DOHH2 (cell line): ENCODE results near the gene CAMTA1.

ENCODE experiments used
- H3F3A ChIP-seq: fragments of 200-600 bp; sonication (generic), shearing (Covaris generic); 2 replicates; pipeline ENCODE4 v1.6.0; 2016; ENCODE audit warnings: antibody characterized with exemption, mild to moderate bottlenecking; ENCODE audit not compliant: control insufficient read depth, insufficient read depth
- H3K27ac ChIP-seq: fragments of 200-600 bp; sonication (generic); 2 replicates; pipeline ENCODE4 v1.5.1; 2014; ENCODE audit warnings: low read depth, mild to moderate bottlenecking, low read length, moderate library complexity
- H3K27me3 ChIP-seq: fragments of 200-600 bp; sonication (generic); 2 replicates; pipeline ENCODE4 v1.6.1; 2014; ENCODE audit warnings: mild to moderate bottlenecking, low read length, mixed read lengths; ENCODE audit not compliant: control insufficient read depth
- H3K36me3 ChIP-seq: fragments of 200-600 bp; sonication (generic); 2 replicates; pipeline ENCODE4 v1.6.1; 2014; ENCODE audit warnings: mild to moderate bottlenecking, low read length, moderate library complexity, mixed read lengths; ENCODE audit not compliant: control insufficient read depth
- H3K4me1 ChIP-seq: fragments of 200-600 bp; sonication (generic); 2 replicates; pipeline ENCODE4 v1.6.1; 2014; ENCODE audit warnings: mild to moderate bottlenecking, low read length, mixed read lengths; ENCODE audit not compliant: control insufficient read depth
- H3K4me2 ChIP-seq: fragments of 200-600 bp; sonication (generic); 2 replicates; pipeline ENCODE4 v1.6.0; 2014; ENCODE audit warnings: mild to moderate bottlenecking, low read length, moderate library complexity
- H3K4me3 ChIP-seq: fragments of 200-600 bp; sonication (generic); 2 replicates; pipeline ENCODE4 v1.5.1; 2014; ENCODE audit warnings: mild to moderate bottlenecking, low read length, mixed read lengths
- H3K79me2 ChIP-seq: fragments of 200-600 bp; sonication (generic); 2 replicates; pipeline ENCODE4 v1.6.1; 2014; ENCODE audit warnings: mild to moderate bottlenecking, low read length, mixed read lengths; ENCODE audit not compliant: control insufficient read depth
- H3K9me2 ChIP-seq: fragments of 200-600 bp; sonication (generic); replicated peaks from 2 replicates; pipeline ENCODE4 v1.6.1; 2014; ENCODE audit warnings: mild to moderate bottlenecking, low read length, mixed read lengths; ENCODE audit not compliant: control insufficient read depth
- H3K9me3 ChIP-seq: fragments of 200-600 bp; sonication (generic); 2 replicates; pipeline ENCODE4 v1.6.1; 2014; ENCODE audit warnings: antibody characterized with exemption, low read length, mixed read lengths; ENCODE audit not compliant: control insufficient read depth, insufficient read depth
- H4K20me1 ChIP-seq: fragments of 200-600 bp; sonication (generic); 2 replicates; pipeline ENCODE4 v1.6.0; 2014; ENCODE audit warnings: low read depth, mild to moderate bottlenecking, antibody characterized with exemption, low read length, moderate library complexity; ENCODE audit not compliant: control insufficient read depth, insufficient read depth
- CTCF ChIP-seq: fragments of 200-600 bp; sonication (generic); IDR thresholded peaks from one replicate; pipeline ENCODE4 v1.5.1; 2014; ENCODE audit warnings: antibody characterized with exemption, mild to moderate bottlenecking, low read depth, low read length; ENCODE audit not compliant: poor library complexity, severe bottlenecking
- EZH2phosphoT487 ChIP-seq: fragments of 200-600 bp; sonication (generic); IDR thresholded peaks from 2 replicates; pipeline ENCODE4 v1.6.1; 2017; ENCODE audit warnings: borderline replicate concordance, mild to moderate bottlenecking, antibody characterized with exemption, low read length, moderate library complexity, mixed read lengths

The CAMTA1 gene

GRCh38 chr1:7407980-7408770, 622.9 kb downstream of the CAMTA1 start:
- Histone ChIP-seq H3K36me3 (no peaks in the 10 kb centered on the region), H3K9me2 (no peaks in the 10 kb centered on the region), H3K4me3 (no peak overlapping the region), H3K27ac (no peak overlapping the region), H3K4me1 (peaks cover 9% of the 10 kb centered on the region), H3K4me2 (no peak overlapping the region), H3K9me3 (no peaks in the 10 kb centered on the region), H3K79me2 (no peaks in the 10 kb centered on the region), H3K27me3 (no peaks in the 10 kb centered on the region), H4K20me1 (no peaks in the 10 kb centered on the region), H3F3A (no peaks in the 10 kb centered on the region)
- TF ChIP-seq EZH2phosphoT487 (no peak), CTCF (no peak)

GRCh38 chr1:7408771-7409150, 623.5 kb downstream of the CAMTA1 start:
- Histone ChIP-seq H3K27ac (no peak overlapping the region), H3K4me1 (peaks cover 9% of the 10 kb centered on the region), H3F3A (no peaks in the 10 kb centered on the region), H3K79me2 (no peaks in the 10 kb centered on the region), H3K4me3 (no peak overlapping the region), H4K20me1 (no peaks in the 10 kb centered on the region), H3K27me3 (no peaks in the 10 kb centered on the region), H3K36me3 (no peaks in the 10 kb centered on the region), H3K9me2 (no peaks in the 10 kb centered on the region), H3K9me3 (no peaks in the 10 kb centered on the region), H3K4me2 (no peak overlapping the region)
- TF ChIP-seq CTCF (no peak), EZH2phosphoT487 (no peak)

- Histone ChIP-seq H3K27me3 (no peaks in the 10 kb centered on the region), H3K36me3 (no peaks in the 10 kb centered on the region), H3K79me2 (no peaks in the 10 kb centered on the region), H3K4me3 (no peak overlapping the region), H3K27ac (no peak overlapping the region), H4K20me1 (no peaks in the 10 kb centered on the region), H3K9me2 (no peaks in the 10 kb centered on the region), H3K4me2 (no peak overlapping the region), H3K4me1 (peaks cover 9% of the 10 kb centered on the region), H3F3A (no peaks in the 10 kb centered on the region), H3K9me3 (no peaks in the 10 kb centered on the region)
- TF ChIP-seq CTCF: no peak
- TF ChIP-seq EZH2phosphoT487: no peak
These were observed 624.0 kb downstream of the CAMTA1 start for GRCh38 chr1:7409278-7409677.
